H1 (cell line): Measurements from ENCODE around the gene SUGP1. TPM values are rescaled to one million over a fixed set of nuclear protein-coding genes. Genes with fewer than 3 reads are reported as not detected.
A peak's percentile ranks its signal among the peaks of the same experiment; 100 is the strongest.

ENCODE experiments used
- CTCF ChIA-PET: fragments of 300-600 bp; sonication (Branson Sonifier 250); formaldehyde crosslinking; loops from one replicate; lab custom pipeline; 2021; ENCODE audit not compliant: partially characterized antibody; lab: Charles Lee
- POLR2A ChIA-PET: fragments of 300-600 bp; sonication (Branson Sonifier 250); formaldehyde crosslinking; loops from one replicate; lab custom pipeline; 2021; ENCODE audit warnings: inconsistent platforms; ENCODE audit not compliant: partially characterized antibody; lab: Charles Lee
- DNase-seq, 2 experiments: peaks; one replicate each; pipeline versions ENCODE4 v3.0.0 to v3.0.0-alpha.2; 2010 to 2022; ENCODE audit warnings: low spot score in 2 of 2, low read depth in 1 of 2, mixed read lengths in 1 of 2
- FAIRE-seq: peaks from 2 replicates; lab custom pipeline; 2011; peaks lifted over from hg19 to GRCh38; lab: Jason Lieb, UNC
- H2AFZ ChIP-seq: 2 replicates; pipeline ENCODE4 v1.8.1; 2012; ENCODE audit warnings: low read length, inconsistent platforms
- H2AK5ac ChIP-seq: 2 replicates; pipeline ENCODE4 v1.6.1; 2013; ENCODE audit warnings: low read depth, low read length
- H2BK120ac ChIP-seq: replicated peaks from 2 replicates; pipeline ENCODE3; 2013; ENCODE audit warnings: low read depth, low read length, inconsistent platforms
- H2BK12ac ChIP-seq: 2 replicates; pipeline ENCODE4 v1.6.1; 2013; ENCODE audit warnings: low read depth, low read length
- H2BK15ac ChIP-seq: 2 replicates; pipeline ENCODE4 v1.6.1; 2013; ENCODE audit warnings: low read length
- H2BK20ac ChIP-seq: 2 replicates; pipeline ENCODE4 v1.6.1; 2013; ENCODE audit warnings: low read length
- H2BK5ac ChIP-seq: 2 replicates; pipeline ENCODE4 v1.6.1; 2013; ENCODE audit warnings: low read depth, low read length
- H3K14ac ChIP-seq: 2 replicates; pipeline ENCODE4 v1.6.1; 2013; ENCODE audit warnings: inconsistent platforms; ENCODE audit not compliant: insufficient read length
- H3K18ac ChIP-seq: 2 replicates; pipeline ENCODE4 v1.6.1; 2013; ENCODE audit warnings: low read length; ENCODE audit errors: extremely low read depth
- H3K23ac ChIP-seq: 2 replicates; pipeline ENCODE4 v1.6.1; 2013; ENCODE audit warnings: inconsistent platforms; ENCODE audit not compliant: insufficient read length
- H3K23me2 ChIP-seq: 2 replicates; pipeline ENCODE4 v1.6.1; 2013; ENCODE audit warnings: low read depth, low read length
- H3K27ac ChIP-seq: 2 replicates; pipeline ENCODE4 v1.6.1; 2011; ENCODE audit warnings: low read depth, low read length, inconsistent platforms
- H3K27me3 ChIP-seq, 4 experiments: replicated peaks in 1 of 4; 1 replicate in 1 of 4; 2 replicates in 3 of 4; pipeline versions ENCODE4 v1.6.1 to v1.8.1; 2011 to 2013; ENCODE audit warnings: low read length in 3 of 4, mild to moderate bottlenecking in 3 of 4, inconsistent platforms in 2 of 4, mixed read lengths in 2 of 4, moderate library complexity in 1 of 4; ENCODE audit not compliant: control insufficient read depth in 3 of 4, insufficient read depth in 3 of 4; ENCODE audit errors: extremely low read depth in 1 of 4
- H3K36me3 ChIP-seq, 4 experiments: 2 replicates each; pipeline versions ENCODE4 v1.6.1 to v1.8.1; 2011 to 2013; ENCODE audit warnings: mild to moderate bottlenecking in 4 of 4, low read length in 3 of 4, moderate library complexity in 2 of 4, control low read depth in 1 of 4, inconsistent platforms in 1 of 4; ENCODE audit not compliant: insufficient read depth in 4 of 4, control insufficient read depth in 2 of 4
- H3K4ac ChIP-seq: replicated peaks from 2 replicates; pipeline ENCODE3; 2013; ENCODE audit warnings: low read length, low read depth, mixed read lengths, inconsistent platforms; ENCODE audit not compliant: insufficient read length
- H3K4me1 ChIP-seq, 4 experiments: replicated peaks in 1 of 4; 1 replicate in 1 of 4; 2 replicates in 3 of 4; pipeline versions ENCODE4 v1.6.1 to v1.8.1; 2011 to 2013; ENCODE audit warnings: low read length in 3 of 4, inconsistent platforms in 2 of 4, mixed read lengths in 1 of 4; ENCODE audit not compliant: insufficient read depth in 4 of 4, control insufficient read depth in 3 of 4
- H3K4me2 ChIP-seq, 2 experiments: 2 replicates each; pipeline versions ENCODE4 v1.6.1 to v1.8.1; 2011 to 2013; ENCODE audit warnings: low read depth in 2 of 2, low read length in 2 of 2, control low read depth in 1 of 2, inconsistent platforms in 1 of 2, mild to moderate bottlenecking in 1 of 2; ENCODE audit not compliant: insufficient read depth in 1 of 2
- H3K4me3 ChIP-seq, 4 experiments: fragments of 200-600, 300-600 bp in 1 of 4; sonication (generic), shearing (Covaris generic), sonication (Bioruptor Twin) in 1 of 4; 2 replicates each; pipeline versions ENCODE4 v1.5.1 to v1.8.1; 2011 to 2016; ENCODE audit warnings: low read length in 4 of 4, low read depth in 3 of 4, control low read depth in 2 of 4, inconsistent platforms in 2 of 4, mild to moderate bottlenecking in 2 of 4, mixed read lengths in 1 of 4, moderate library complexity in 1 of 4; ENCODE audit not compliant: insufficient read depth in 2 of 4; ENCODE audit errors: extremely low read depth in 1 of 4
- H3K56ac ChIP-seq: replicated peaks from 2 replicates; pipeline ENCODE3; 2013; ENCODE audit warnings: low read depth, mild to moderate bottlenecking, mixed read lengths, low read length, inconsistent platforms; ENCODE audit not compliant: insufficient read length
- H3K79me1 ChIP-seq: 2 replicates; pipeline ENCODE4 v1.6.1; 2013; ENCODE audit warnings: low read depth, low read length, control low read depth
- H3K79me2 ChIP-seq, 2 experiments: 2 replicates each; pipeline versions ENCODE4 v1.6.1 to v1.8.1; 2012 to 2013; ENCODE audit warnings: low read length in 2 of 2, mild to moderate bottlenecking in 2 of 2, inconsistent platforms in 1 of 2; ENCODE audit not compliant: insufficient read depth in 2 of 2, control insufficient read depth in 1 of 2
- H3K9ac ChIP-seq, 4 experiments: replicated peaks in 1 of 4; 1 replicate in 1 of 4; 2 replicates in 3 of 4; pipeline versions ENCODE4 v1.6.1 to v1.8.1; 2011 to 2013; ENCODE audit warnings: low read depth in 3 of 4, low read length in 3 of 4, control low read depth in 2 of 4, mild to moderate bottlenecking in 2 of 4, moderate library complexity in 2 of 4, inconsistent platforms in 1 of 4; ENCODE audit errors: extremely low read depth in 1 of 4
- H3K9me3 ChIP-seq, 2 experiments: 2 replicates each; pipeline versions ENCODE4 v1.6.1 to v1.8.1; 2012 to 2013; ENCODE audit warnings: mild to moderate bottlenecking in 2 of 2, moderate library complexity in 2 of 2, control low read depth in 1 of 2, inconsistent platforms in 1 of 2, low read depth in 1 of 2, low read length in 1 of 2, mixed read lengths in 1 of 2; ENCODE audit not compliant: insufficient read depth in 2 of 2
- H4K20me1 ChIP-seq, 2 experiments: replicated peaks in 1 of 2; 2 replicates each; pipeline versions ENCODE3 to v1.8.1; 2011 to 2013; ENCODE audit warnings: inconsistent platforms in 2 of 2, low read length in 2 of 2, mild to moderate bottlenecking in 1 of 2; ENCODE audit not compliant: insufficient read depth in 2 of 2, control insufficient read depth in 1 of 2
- H4K5ac ChIP-seq: 2 replicates; pipeline ENCODE4 v1.6.1; 2013; ENCODE audit warnings: low read length, low read depth, mixed read lengths, inconsistent platforms; ENCODE audit not compliant: insufficient read length
- H4K8ac ChIP-seq: 2 replicates; pipeline ENCODE4 v1.8.0; 2013; ENCODE audit warnings: mild to moderate bottlenecking, moderate library complexity, low read length, inconsistent platforms; ENCODE audit not compliant: insufficient read depth; ENCODE audit errors: extremely low read depth
- H4K91ac ChIP-seq: replicated peaks from 2 replicates; pipeline ENCODE3; 2013; ENCODE audit warnings: low read length, mixed read lengths, inconsistent platforms; ENCODE audit not compliant: insufficient read length
- BACH1 ChIP-seq: IDR thresholded peaks from 2 replicates; pipeline ENCODE4 v1.6.1; 2012; ENCODE audit warnings: low read length, improper control_type of control experiment
- EP300 ChIP-seq, 2 experiments: IDR thresholded peaks; 1 replicate in 1 of 2; 2 replicates in 1 of 2; pipeline ENCODE4 v1.6.1; 2011 to 2012; ENCODE audit warnings: low read depth in 2 of 2, low read length in 2 of 2, mild to moderate bottlenecking in 2 of 2, borderline replicate concordance in 1 of 2, inconsistent platforms in 1 of 2, moderate library complexity in 1 of 2
- GABPA ChIP-seq: IDR thresholded peaks from 2 replicates; pipeline ENCODE4 v1.6.1; 2011; ENCODE audit warnings: mild to moderate bottlenecking, low read length, moderate library complexity, borderline replicate concordance; ENCODE audit not compliant: insufficient read depth
- GTF2F1 ChIP-seq: IDR thresholded peaks from 2 replicates; pipeline ENCODE4 v1.6.1; 2012; ENCODE audit warnings: low read depth, low read length, improper control_type of control experiment, borderline replicate concordance
- KDM4A ChIP-seq: IDR thresholded peaks from one replicate; pipeline ENCODE4 v1.7.1; 2012; ENCODE audit warnings: low read depth, mild to moderate bottlenecking, moderate library complexity, low read length, inconsistent platforms; ENCODE audit not compliant: severe bottlenecking
- PHF8 ChIP-seq: fragments of 200-600 bp; sonication (generic); conservative IDR thresholded peaks from 2 replicates; pipeline ENCODE4 v1.7.1; 2012; ENCODE audit warnings: low read depth, mild to moderate bottlenecking, inconsistent platforms, low read length, moderate library complexity
- RFX5 ChIP-seq: IDR thresholded peaks from 2 replicates; pipeline ENCODE4 v1.6.1; 2011; ENCODE audit warnings: low read depth, low read length, improper control_type of control experiment, borderline replicate concordance
- SAP30 ChIP-seq: fragments of 300-600 bp; sonication (generic); IDR thresholded peaks from 2 replicates; pipeline ENCODE4 v1.7.1; 2012; ENCODE audit warnings: low read length, moderate library complexity, mild to moderate bottlenecking, inconsistent platforms; ENCODE audit not compliant: insufficient read depth, insufficient replicate concordance
- TCF12 ChIP-seq: IDR thresholded peaks from 2 replicates; pipeline ENCODE4 v1.6.1; 2011; ENCODE audit warnings: low read depth, mild to moderate bottlenecking, low read length
- ZNF274 ChIP-seq: IDR thresholded peaks from 2 replicates; pipeline ENCODE4 v1.7.0; 2012; ENCODE audit warnings: low read length, borderline replicate concordance; ENCODE audit errors: extremely low read depth
- WGBS, 2 experiments: shearing (Covaris generic) in 1 of 2; methylation state at CpG; one replicate each; pipeline versions ENCODE4 v1.1.6 to v1.1.7; 2013 to 2015; ENCODE audit warnings: low lambda C conversion rate in 2 of 2, mixed read lengths in 2 of 2, inconsistent platforms in 1 of 2, low coverage in 1 of 2, missing lambda C conversion rate in 1 of 2; ENCODE audit not compliant: insufficient replicate concordance in 2 of 2, insufficient coverage in 1 of 2, insufficient read length in 1 of 2; ENCODE audit errors: extremely low coverage in 1 of 2, missing lambda C conversion rate in 1 of 2; 5-methylcytosine and 5-hydroxymethylcytosine counted together
- polyA plus RNA-seq, 7 experiments: library from polyadenylated mRNA; depleted of rRNA in 3 of 7; stranded (reverse) in 5 of 7; unstranded in 2 of 7; fragments of >200 nt in 5 of 7; fragments of 200-250 nt in 2 of 7; gene quantifications; 1 replicate in 5 of 7; 2 replicates in 1 of 7; 4 replicates in 1 of 7; pipeline versions ENCODE4 v1.2.1 to v1.2.3, GENCODE V29; 2011 to 2013; ENCODE audit warnings: missing spikeins in 2 of 7, mixed read lengths in 2 of 7
- total RNA-seq: library from RNA; stranded (reverse); fragmentation: NEBNext Ultra II Directional; extraction: Animal tissue kit (Norgen Biotek cat#: 25700); gene quantifications from 2 replicates; pipeline ENCODE4 v1.2.1, GENCODE V29; 2021
- TF ChIP-seq, protein P1 (sequence below): IDR thresholded peaks from 2 replicates; pipeline ENCODE4 v1.6.1; 2012; ENCODE audit warnings: inconsistent platforms

Gene SUGP1
- total and polyA plus RNA-seq, 2 of the 8 experiments (the other 6 are each of a cell fraction or from before 2014, with no cell fraction given) = 38.5 to 65.2 TPM

DNA sequence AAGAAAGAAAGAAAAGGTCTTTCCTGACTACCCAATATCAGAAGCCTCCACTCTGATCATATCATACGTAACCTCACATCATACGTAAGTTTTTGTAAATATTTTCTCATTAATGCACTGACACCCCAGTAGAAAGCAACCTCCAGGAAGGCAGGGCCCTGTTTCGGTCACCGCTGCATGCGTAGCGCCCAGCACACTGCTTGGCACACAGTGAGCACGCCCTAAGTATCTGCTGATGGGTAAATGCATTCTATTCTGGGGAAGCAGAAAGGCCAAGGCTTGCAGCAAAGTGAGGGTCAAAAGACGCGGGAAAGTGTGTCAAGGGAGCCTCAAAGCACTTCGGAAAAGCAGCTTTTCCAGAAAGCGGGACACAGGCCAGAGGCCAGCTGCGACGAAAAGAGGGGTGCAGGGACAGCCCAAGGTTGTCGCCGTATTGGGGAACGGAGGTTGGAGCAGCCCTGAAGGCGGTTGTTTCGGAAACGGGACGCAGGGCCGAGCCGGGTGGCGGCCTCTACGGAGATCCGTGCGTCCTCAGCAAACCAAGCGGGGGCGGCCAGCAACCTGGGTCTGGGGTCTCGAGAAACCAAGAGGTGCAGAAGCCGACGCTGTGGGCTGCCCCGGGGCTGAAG lies 463 bp downstream of the SUGP1 start:
- POLR2A ChIA-PET = interaction anchor here (0.7 to 2.6 kb wide), 7 partner anchors 10 to 169 kb away, joined by 3 to 7 read pairs (median 3); partner anchors contain the start of gene TM6SF2
- Histone ChIP-seq H2BK15ac (no peak overlapping the region), H3K14ac (no peak overlapping the region), H3K56ac (no peak overlapping the region), H2BK12ac (no peak overlapping the region), H2BK20ac (no peak overlapping the region), H4K20me1 (peaks cover 3 to 5% of the 10 kb centered on the region in 2 experiments), H4K5ac (peak overlapping the region; percentile 53), H3K79me1 (peaks cover 3% of the 10 kb centered on the region; the same call in 1 of the 2 replicates), H3K18ac (peak overlapping the region; percentile 72; the same call in 1 of the 2 replicates), H3K27me3 (no peaks in the 10 kb centered on the region), H3K79me2 (peaks cover 3 to 67% of the 10 kb centered on the region in 2 experiments; a peak in 3 of 4 replicates), H3K4me1 (peaks cover 0 to 5% (median 4%) of the 10 kb centered on the region in 4 experiments; a peak in 3 of 7 replicates), H2AFZ (peak overlapping the region; percentile 51), H2BK120ac (no peak overlapping the region), H3K27ac (peak overlapping the region; percentile 98), H3K23me2 (peaks cover 7% of the 10 kb centered on the region; the same call in 1 of the 2 replicates), H4K91ac (no peak overlapping the region), H3K9me3 (no peaks in the 10 kb centered on the region), H4K8ac (no peak overlapping the region), H3K4ac (no peak overlapping the region), H3K9ac (peak overlapping the region; percentile 85 to 99 (median 98)), H3K4me3 (peak overlapping the region; percentile 79 to 96 (median 88)), H3K4me2 (peak overlapping the region; percentile 75 to 85), H2AK5ac (0 out of 2 replicates have a peak overlapping the region, but pooled peaks have one; percentile 24), H3K23ac (no peak overlapping the region), H2BK5ac (peak overlapping the region; percentile 99; the same call in 1 of the 2 replicates), H3K36me3 (peaks cover 2 to 32% (median 12%) of the 10 kb centered on the region in 4 experiments; a peak in 5 of 8 replicates)
- WGBS, 2 experiments = 11% methylated on average over 32 of the region's 32 CpGs; no CpG with 5 or more reads in 1 of the 2 experiments
- FAIRE-seq (no peak), DNase-seq (no peak)
- CTCF ChIA-PET = no interaction called here
- TF ChIP-seq KDM4A (no peak), GTF2F1 (no peak), RFX5 (no peak), BACH1 (no peak), SAP30 (peak; percentile 80), GABPA (no peak), PHF8 (peak; percentile 15; the same call in 1 of the 2 replicates), ZNF274 (no peak), EP300 (IDR thresholded peaks at IDR 0.05; ENCODE audit: borderline replicate concordance in 1 of 2, low read depth in 2 of 2, low read length in 2 of 2) (no peak), TCF12 (no peak)
- TF ChIP-seq, protein P1, sequence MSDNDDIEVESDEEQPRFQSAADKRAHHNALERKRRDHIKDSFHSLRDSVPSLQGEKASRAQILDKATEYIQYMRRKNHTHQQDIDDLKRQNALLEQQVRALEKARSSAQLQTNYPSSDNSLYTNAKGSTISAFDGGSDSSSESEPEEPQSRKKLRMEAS = no peak
